Subcutaneous adipose tissue (tissue), 4 donors: Measurements from ENCODE around the gene KNCN. TPM values are rescaled to one million over a fixed set of nuclear protein-coding genes. Genes with fewer than 3 reads are reported as not detected.

Experiments used
- total RNA-seq, 4 donors: library from RNA; depleted of rRNA; stranded (reverse); fragments of >200 nt; gene quantifications; one replicate each; pipeline ENCODE4 v1.1.0, GENCODE V29; 2016
- TF ChIP-seq, protein P1 (sequence below): fragments of 450-650 bp; IDR thresholded peaks from one replicate; pipeline ENCODE4 v1.5.1; 2016; ENCODE audit warnings: low read depth, mild to moderate bottlenecking, control low read depth, antibody characterized with exemption, moderate library complexity

The KNCN gene
- total RNA-seq, 4 donors from 2014 or later, result not detected

DNA sequence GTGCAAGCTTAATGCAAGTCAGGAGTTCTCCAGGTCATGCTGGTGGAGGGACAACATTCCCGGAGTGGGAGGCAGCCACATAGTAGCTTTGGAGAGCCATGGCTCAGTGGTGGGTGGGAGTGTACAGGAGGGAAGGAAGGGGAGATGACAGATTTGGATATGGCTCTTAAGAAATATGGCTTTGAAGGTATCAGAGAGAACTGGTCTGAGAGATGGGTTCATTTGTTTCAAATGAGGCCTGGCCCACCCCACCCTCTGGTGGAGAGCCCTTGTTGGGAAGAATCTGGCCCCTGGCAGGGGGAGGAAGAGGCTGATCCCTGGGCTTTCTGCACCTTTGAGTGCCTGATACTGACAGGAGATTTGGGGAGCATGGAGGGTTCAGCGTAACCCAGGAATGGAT lies 55.7 kb downstream of the KNCN start:
- TF ChIP-seq, protein P1, sequence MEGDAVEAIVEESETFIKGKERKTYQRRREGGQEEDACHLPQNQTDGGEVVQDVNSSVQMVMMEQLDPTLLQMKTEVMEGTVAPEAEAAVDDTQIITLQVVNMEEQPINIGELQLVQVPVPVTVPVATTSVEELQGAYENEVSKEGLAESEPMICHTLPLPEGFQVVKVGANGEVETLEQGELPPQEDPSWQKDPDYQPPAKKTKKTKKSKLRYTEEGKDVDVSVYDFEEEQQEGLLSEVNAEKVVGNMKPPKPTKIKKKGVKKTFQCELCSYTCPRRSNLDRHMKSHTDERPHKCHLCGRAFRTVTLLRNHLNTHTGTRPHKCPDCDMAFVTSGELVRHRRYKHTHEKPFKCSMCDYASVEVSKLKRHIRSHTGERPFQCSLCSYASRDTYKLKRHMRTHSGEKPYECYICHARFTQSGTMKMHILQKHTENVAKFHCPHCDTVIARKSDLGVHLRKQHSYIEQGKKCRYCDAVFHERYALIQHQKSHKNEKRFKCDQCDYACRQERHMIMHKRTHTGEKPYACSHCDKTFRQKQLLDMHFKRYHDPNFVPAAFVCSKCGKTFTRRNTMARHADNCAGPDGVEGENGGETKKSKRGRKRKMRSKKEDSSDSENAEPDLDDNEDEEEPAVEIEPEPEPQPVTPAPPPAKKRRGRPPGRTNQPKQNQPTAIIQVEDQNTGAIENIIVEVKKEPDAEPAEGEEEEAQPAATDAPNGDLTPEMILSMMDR, result no peak

Other genes with a start within 250 kb of the KNCN start
- 10 to 100 TPM; 44.7 to 58.0 (median 52.0) TPM for gene LRRC41, start 248.0 kb downstream of the KNCN start, total RNA-seq
- 100 to 1,000 TPM; 301 to 496 (median 395) TPM for gene UQCRH, start 247.9 kb downstream of the KNCN start, total RNA-seq
- gene NSUN4, start 210.8 kb downstream of the KNCN start, total RNA-seq, result 10 to 100 TPM; 18.7 to 27.3 (median 21.6) TPM
- 10 to 100 TPM; 11.9 to 69.3 (median 17.6) TPM for gene FAAH, start 157.3 kb downstream of the KNCN start, total RNA-seq
- not detected for gene DMBX1, start 61.8 kb downstream of the KNCN start, total RNA-seq
- gene MKNK1, start 52.6 kb upstream of the KNCN start, total RNA-seq, result 10 to 100 TPM; 57.8 to 68.8 (median 63.7) TPM
- 10 to 100 TPM; 14.5 to 19.2 (median 16.4) TPM for gene MOB3C, start 65.2 kb upstream of the KNCN start, total RNA-seq
- gene ATPAF1, start 116.7 kb upstream of the KNCN start, total RNA-seq, result 10 to 100 TPM; 44.7 to 92.5 (median 46.6) TPM
- not detected for gene TEX38, start 120.2 kb upstream of the KNCN start, total RNA-seq
- gene EFCAB14, start 167.5 kb upstream of the KNCN start, total RNA-seq, result 100 to 1,000 TPM in 2 of 4 donors, 10 to 100 TPM in 2; 91.4 to 137 (median 102) TPM
- gene CYP4B1, start 247.4 kb upstream of the KNCN start, total RNA-seq, result 100 to 1,000 TPM; 224 to 730 (median 336) TPM